ENCODE data around the gene PIGZ.

DNA sequence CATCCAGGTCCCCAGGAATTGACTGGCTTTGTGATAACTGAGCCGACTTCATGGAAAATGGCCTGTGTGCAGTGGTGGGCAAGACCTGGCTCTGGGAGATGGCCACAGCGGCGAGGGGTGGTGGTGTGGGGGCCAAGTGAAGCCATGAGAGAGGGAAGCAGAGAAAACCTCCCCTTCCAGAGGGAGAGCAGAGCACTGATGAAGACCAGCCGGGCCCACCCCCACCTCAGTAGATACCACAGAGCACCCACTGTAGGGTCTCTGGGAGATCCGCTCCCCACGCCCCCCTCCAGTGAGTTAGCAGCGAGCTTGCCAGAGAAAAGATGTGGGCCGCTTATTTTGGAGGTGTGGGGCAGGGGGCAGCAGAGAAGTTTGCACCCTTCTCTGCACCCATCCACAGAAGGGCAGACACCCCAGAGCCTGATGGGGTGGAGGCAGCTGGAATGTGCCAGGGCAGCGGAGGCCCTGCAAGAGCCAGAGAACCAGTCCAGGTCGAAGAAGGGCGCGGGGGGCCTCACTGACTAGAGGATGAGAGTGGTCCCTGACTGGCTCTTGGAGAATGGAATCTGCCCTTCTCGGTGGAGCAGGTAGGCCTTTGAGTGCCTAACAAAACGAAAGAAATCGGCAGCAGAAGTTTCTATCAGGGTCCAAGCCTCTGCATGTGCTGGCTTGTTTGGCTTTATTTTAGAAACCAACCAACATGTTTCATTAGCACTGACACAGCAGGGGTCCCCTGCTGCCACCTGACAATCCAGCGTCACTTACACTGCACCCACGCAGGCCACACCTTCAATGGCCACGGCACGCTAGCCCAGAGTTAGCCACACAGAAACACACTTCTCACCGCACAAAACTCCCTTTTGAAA, 32.7 kb upstream of the PIGZ start:
- TF ChIP-seq, protein P1, sequence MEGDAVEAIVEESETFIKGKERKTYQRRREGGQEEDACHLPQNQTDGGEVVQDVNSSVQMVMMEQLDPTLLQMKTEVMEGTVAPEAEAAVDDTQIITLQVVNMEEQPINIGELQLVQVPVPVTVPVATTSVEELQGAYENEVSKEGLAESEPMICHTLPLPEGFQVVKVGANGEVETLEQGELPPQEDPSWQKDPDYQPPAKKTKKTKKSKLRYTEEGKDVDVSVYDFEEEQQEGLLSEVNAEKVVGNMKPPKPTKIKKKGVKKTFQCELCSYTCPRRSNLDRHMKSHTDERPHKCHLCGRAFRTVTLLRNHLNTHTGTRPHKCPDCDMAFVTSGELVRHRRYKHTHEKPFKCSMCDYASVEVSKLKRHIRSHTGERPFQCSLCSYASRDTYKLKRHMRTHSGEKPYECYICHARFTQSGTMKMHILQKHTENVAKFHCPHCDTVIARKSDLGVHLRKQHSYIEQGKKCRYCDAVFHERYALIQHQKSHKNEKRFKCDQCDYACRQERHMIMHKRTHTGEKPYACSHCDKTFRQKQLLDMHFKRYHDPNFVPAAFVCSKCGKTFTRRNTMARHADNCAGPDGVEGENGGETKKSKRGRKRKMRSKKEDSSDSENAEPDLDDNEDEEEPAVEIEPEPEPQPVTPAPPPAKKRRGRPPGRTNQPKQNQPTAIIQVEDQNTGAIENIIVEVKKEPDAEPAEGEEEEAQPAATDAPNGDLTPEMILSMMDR (IDR thresholded peaks at IDR 0.05), result no peak
- TF ChIP-seq POLR2AphosphoS5 (IDR thresholded peaks at IDR 0.05), result no peak
